ENCODE results near the gene SMIM20. TPM values are rescaled to one million over a fixed set of nuclear protein-coding genes. Genes with fewer than 3 reads are reported as not detected.

SMIM20 gene
- total RNA-seq, 4 donors from 2014 or later = 3.6 to 19.8 (median 15.5) TPM

- no peak for DNase-seq
- WGBS, 2 donors = 72 to 85% methylated on average over 7 of the region's 7 CpGs
- no peak for TF ChIP-seq CTCF (IDR thresholded peaks at IDR 0.05)
- no peak for TF ChIP-seq POLR2A (IDR thresholded peaks at IDR 0.05)
- Histone ChIP-seq H3K4me3 (no peak overlapping the region), H3K4me1 (peaks cover 0 to 28% (median 4%) of the 10 kb centered on the region in 3 donors), H3K27me3 (no peaks in the 10 kb centered on the region), H3K36me3 (peaks cover 0 to 8% (median 0%) of the 10 kb centered on the region in 3 donors), H3K27ac (peak overlapping the region in 3 of 4 donors; percentile 17 to 60 (median 52)), H3K9me3 (no peaks in the 10 kb centered on the region)
- intact Hi-C loops (cut with DNase I) = no loop called here
Observed at GRCh38 chr4:25929298-25929686, 15.3 kb downstream of the SMIM20 start.

GRCh38 chr4:25930731-25931354 is 16.8 kb downstream of the SMIM20 start:
- WGBS, 2 donors = 86 to 94% methylated on average over 6 of the region's 6 CpGs
- Histone ChIP-seq H3K4me1 (peaks cover 0 to 27% (median 4%) of the 10 kb centered on the region in 3 donors), H3K9me3 (no peaks in the 10 kb centered on the region), H3K36me3 (peaks cover 0 to 8% (median 0%) of the 10 kb centered on the region in 3 donors), H3K4me3 (no peak overlapping the region), H3K27me3 (no peaks in the 10 kb centered on the region), H3K27ac (no peak overlapping the region)
- no peak for DNase-seq
- intact Hi-C loops (cut with DNase I) = no loop called here
- TF ChIP-seq CTCF (IDR thresholded peaks at IDR 0.05) = no peak
- TF ChIP-seq POLR2A (IDR thresholded peaks at IDR 0.05) = no peak

GRCh38 chr4:25936696-25937095 is 22.7 kb downstream of the SMIM20 start:
- 92 to 97% methylated on average over 1 to 2 of the region's 2 CpGs for WGBS, 2 donors

GRCh38 chr4:25937801-25938200 is 23.8 kb downstream of the SMIM20 start:
- no peak for TF ChIP-seq POLR2A (IDR thresholded peaks at IDR 0.05)
- TF ChIP-seq CTCF (IDR thresholded peaks at IDR 0.05) = no peak
- no peaks in the 10 kb centered on the region for H3K36me3 ChIP-seq
- H3K27me3 ChIP-seq = peaks cover 0 to 6% (median 0%) of the 10 kb centered on the region in 4 donors
- DNase-seq = no peak
- intact Hi-C loops (cut with DNase I) = no loop called here
- no peak overlapping the region for H3K27ac ChIP-seq
- no peak overlapping the region for H3K4me3 ChIP-seq
- WGBS, 2 donors = 18 to 23% methylated on average over 1 of the region's 1 CpG
- H3K9me3 ChIP-seq = no peaks in the 10 kb centered on the region
- H3K4me1 ChIP-seq = peaks cover 0 to 6% (median 0%) of the 10 kb centered on the region in 3 donors

More at GRCh38 chr4:25936696-25937095, 22.7 kb downstream of the SMIM20 start:
- intact Hi-C loops (cut with DNase I) = no loop called here
- H3K4me3 ChIP-seq = no peak overlapping the region
- H3K27ac ChIP-seq = no peak overlapping the region
- peaks cover 0 to 6% (median 0%) of the 10 kb centered on the region in 4 donors for H3K27me3 ChIP-seq
- no peaks in the 10 kb centered on the region for H3K9me3 ChIP-seq
- no peaks in the 10 kb centered on the region for H3K36me3 ChIP-seq
- no peak for DNase-seq
- TF ChIP-seq POLR2A (IDR thresholded peaks at IDR 0.05) (no peak), CTCF (IDR thresholded peaks at IDR 0.05) (no peak)
- H3K4me1 ChIP-seq = peaks cover 0 to 6% (median 0%) of the 10 kb centered on the region in 3 donors

GRCh38 chr4:25938366-25938765 is 24.3 kb downstream of the SMIM20 start:
- Histone ChIP-seq H3K4me1 (peaks cover 0 to 6% (median 0%) of the 10 kb centered on the region in 3 donors), H3K9me3 (no peaks in the 10 kb centered on the region), H3K4me3 (no peak overlapping the region), H3K27me3 (peaks cover 0 to 6% (median 0%) of the 10 kb centered on the region in 4 donors), H3K36me3 (no peaks in the 10 kb centered on the region), H3K27ac (peak overlapping the region in 1 of 4 donors; percentile 33)
- no peak for DNase-seq
- TF ChIP-seq POLR2A (IDR thresholded peaks at IDR 0.05) = no peak
- TF ChIP-seq CTCF (IDR thresholded peaks at IDR 0.05) = no peak
- intact Hi-C loops (cut with DNase I) = no loop called here
- 48 to 57% methylated on average over 6 of the region's 6 CpGs for WGBS, 2 donors

Data from esophagus squamous epithelium (tissue), 5 donors.